Activated naive CD8-positive, alpha-beta T cell treated with anti-CD3 and anti-CD28 coated beads, Interleukin-2, amount 50 U/mL, for 24 hours (primary cell): ENCODE data around the gene GNB1L.
A peak's percentile ranks its signal among the peaks of the same experiment; 100 is the strongest.

Experiments
- ATAC-seq: fragments of 150-1000 bp; cut with Tn5 transposase; one replicate; pipeline ENCODE4 v1.10.0; 2021
- DNase-seq: peaks from one replicate; pipeline ENCODE4 v3.0.0; 2021
- H3K27ac Mint-ChIP-seq: one replicate; pipeline ENCODE4 v1.8.0; 2021; ENCODE audit warnings: mild to moderate bottlenecking, mixed read lengths
- H3K27me3 Mint-ChIP-seq: one replicate; pipeline ENCODE4 v1.8.0; 2021; ENCODE audit warnings: mixed read lengths
- H3K36me3 Mint-ChIP-seq: one replicate; pipeline ENCODE4 v1.8.0; 2021; ENCODE audit warnings: low read depth, mixed read lengths
- H3K4me1 Mint-ChIP-seq: one replicate; pipeline ENCODE4 v1.8.0; 2021; ENCODE audit warnings: mixed read lengths
- H3K4me3 Mint-ChIP-seq: one replicate; pipeline ENCODE4 v1.8.0; 2021; ENCODE audit warnings: mild to moderate bottlenecking, moderate library complexity, mixed read lengths
- H3K9me3 Mint-ChIP-seq: one replicate; pipeline ENCODE4 v1.8.0; 2021; ENCODE audit warnings: mixed read lengths

The GNB1L gene

DNA sequence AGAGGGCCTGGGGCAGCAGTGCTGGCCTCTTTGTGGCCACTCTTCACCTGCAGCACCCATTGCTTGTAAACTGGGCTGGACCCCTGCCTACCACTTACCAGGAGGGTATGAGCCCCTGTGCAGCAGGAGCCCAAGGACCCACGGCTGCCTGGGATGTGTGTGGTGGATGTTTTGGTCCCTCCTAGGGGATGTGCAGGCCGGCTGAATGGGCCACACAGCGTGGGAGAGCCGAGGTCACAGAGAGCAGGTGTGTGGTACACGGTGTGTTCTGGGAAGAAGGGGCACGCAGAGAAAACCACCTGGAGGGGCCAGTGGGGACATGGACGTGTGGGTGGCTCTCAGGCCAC is 19.3 kb upstream of the GNB1L start:
- Mint-ChIP-seq H3K9me3 (no peaks in the 10 kb centered on the region), H3K27ac (peak overlapping the region; percentile 42), H3K27me3 (no peaks in the 10 kb centered on the region), H3K4me1 (peaks cover 3% of the 10 kb centered on the region), H3K36me3 (no peaks in the 10 kb centered on the region), H3K4me3 (no peak overlapping the region)
- no peak for ATAC-seq
- DNase-seq: no peak

GRCh38 chr22:19873138-19873959 is 18.7 kb upstream of the GNB1L start:
- Mint-ChIP-seq H3K27ac (no peak overlapping the region), H3K9me3 (no peaks in the 10 kb centered on the region), H3K4me1 (peaks cover 3% of the 10 kb centered on the region), H3K27me3 (no peaks in the 10 kb centered on the region), H3K36me3 (no peaks in the 10 kb centered on the region), H3K4me3 (no peak overlapping the region)
- DNase-seq (no peak), ATAC-seq (no peak)

- H3K4me3 Mint-ChIP-seq: no peak overlapping the region
- peaks cover 3% of the 10 kb centered on the region for H3K4me1 Mint-ChIP-seq
- DNase-seq (no peak), ATAC-seq (no peak)
- H3K27me3 Mint-ChIP-seq: no peaks in the 10 kb centered on the region
- H3K36me3 Mint-ChIP-seq: no peaks in the 10 kb centered on the region
- H3K9me3 Mint-ChIP-seq: no peaks in the 10 kb centered on the region
- H3K27ac Mint-ChIP-seq: no peak overlapping the region
These were observed 18.1 kb upstream of the GNB1L start for GRCh38 chr22:19872779-19873137.

DNA sequence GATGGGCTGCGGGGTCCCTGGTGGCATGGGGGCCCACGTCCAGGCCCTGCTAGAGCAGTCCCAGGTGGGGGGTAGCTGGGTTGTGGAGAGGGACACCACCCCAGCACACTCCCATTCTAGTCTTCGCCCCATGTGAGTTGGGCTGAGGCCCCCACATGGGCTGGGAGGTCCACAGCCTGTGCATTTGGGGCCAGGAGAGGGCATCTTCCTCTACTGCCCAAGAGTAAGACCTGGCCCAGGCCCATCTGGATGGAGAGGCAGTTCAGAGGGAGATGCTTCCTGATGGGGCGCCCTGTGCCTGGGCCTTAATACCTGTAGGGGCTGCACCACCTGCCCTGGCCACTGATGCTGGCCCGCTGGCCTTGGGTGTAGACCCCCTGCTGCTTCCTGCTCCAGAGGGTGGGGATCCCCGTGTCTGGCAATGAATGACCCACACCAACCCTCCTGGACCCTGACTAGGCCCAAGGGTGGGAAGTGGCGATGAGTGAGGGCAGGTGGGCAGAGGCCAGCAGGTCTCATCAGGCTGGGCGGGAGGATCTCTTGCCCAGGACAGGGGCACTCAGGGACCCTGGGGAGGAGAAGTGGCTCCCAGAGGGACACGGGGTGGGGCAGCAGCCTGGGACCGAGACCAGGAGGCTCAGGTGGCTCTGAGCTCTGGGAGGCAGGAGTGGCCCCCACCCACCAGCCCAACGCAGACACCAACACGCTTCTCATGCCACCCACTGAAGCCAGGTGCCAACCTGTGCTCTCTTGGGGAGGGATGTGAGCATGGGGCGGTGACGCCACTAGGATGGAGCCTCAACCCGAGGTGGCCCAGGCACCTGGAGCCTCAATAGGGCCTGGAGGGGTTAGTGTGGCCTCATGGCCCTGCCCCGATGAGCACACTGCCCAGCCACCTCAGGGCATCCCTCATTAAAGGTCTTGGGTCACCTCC is 17.4 kb upstream of the GNB1L start:
- DNase-seq (no peak), ATAC-seq (no peak)
- no peak overlapping the region for H3K27ac Mint-ChIP-seq

DNA sequence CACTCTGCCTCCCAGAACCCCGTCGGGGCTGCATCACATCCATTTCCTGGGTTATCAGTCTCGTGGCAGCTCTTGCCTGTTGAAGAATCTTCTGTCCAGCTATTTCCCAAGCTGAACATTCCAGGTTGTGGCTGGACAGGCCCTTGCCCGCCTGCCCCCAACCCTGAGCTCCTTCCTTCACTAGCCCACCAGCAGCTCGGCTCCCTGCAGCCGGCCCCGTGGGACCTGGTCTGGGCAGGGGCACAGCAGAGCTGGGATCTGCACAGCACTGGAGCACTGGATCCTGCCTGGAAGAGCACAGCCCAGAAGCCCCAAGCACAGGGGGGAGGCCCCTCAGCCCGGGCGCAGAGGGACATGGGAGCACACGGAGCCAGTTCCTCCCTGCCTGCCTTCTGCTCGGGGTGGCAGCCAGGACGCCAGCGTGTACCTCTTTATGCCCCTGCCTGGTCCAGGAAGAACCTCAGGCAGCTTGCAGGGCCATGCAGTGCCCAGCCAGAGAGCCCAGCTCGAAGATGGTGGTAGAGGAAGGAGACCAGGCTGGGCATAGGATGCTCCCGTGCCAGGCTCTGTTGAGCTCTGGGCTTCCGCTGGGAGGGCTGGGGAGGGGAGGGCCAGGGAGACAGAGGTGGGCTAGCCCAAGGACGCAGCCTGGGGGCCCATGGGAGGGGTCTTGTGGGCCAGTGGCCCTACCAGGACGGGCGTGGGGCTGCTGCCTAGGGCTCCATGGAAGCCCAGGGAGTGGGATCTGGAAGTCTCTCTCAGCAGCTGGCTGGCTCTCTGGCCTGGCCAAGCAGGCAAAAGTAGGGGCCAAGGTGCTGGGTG is 16.6 kb upstream of the GNB1L start:
- DNase-seq (no peak), ATAC-seq (no peak)
- H3K4me3 Mint-ChIP-seq: no peak overlapping the region
- H3K27ac Mint-ChIP-seq: no peak overlapping the region
- H3K36me3 Mint-ChIP-seq: no peaks in the 10 kb centered on the region
- no peaks in the 10 kb centered on the region for H3K9me3 Mint-ChIP-seq
- peaks cover 3% of the 10 kb centered on the region for H3K4me1 Mint-ChIP-seq
- no peaks in the 10 kb centered on the region for H3K27me3 Mint-ChIP-seq

More for the DNA sequence above, 17.4 kb upstream of the GNB1L start:
- H3K4me1 Mint-ChIP-seq: peaks cover 3% of the 10 kb centered on the region
- H3K4me3 Mint-ChIP-seq: no peak overlapping the region
- H3K27me3 Mint-ChIP-seq: no peaks in the 10 kb centered on the region
- H3K36me3 Mint-ChIP-seq: no peaks in the 10 kb centered on the region
- H3K9me3 Mint-ChIP-seq: no peaks in the 10 kb centered on the region

GRCh38 chr22:19870153-19871022 is 15.7 kb upstream of the GNB1L start:
- no peaks in the 10 kb centered on the region for H3K27me3 Mint-ChIP-seq
- no peaks in the 10 kb centered on the region for H3K9me3 Mint-ChIP-seq
- ATAC-seq: no peak
- H3K27ac Mint-ChIP-seq: no peak overlapping the region
- DNase-seq: no peak
- no peak overlapping the region for H3K4me3 Mint-ChIP-seq
- peaks cover 3% of the 10 kb centered on the region for H3K4me1 Mint-ChIP-seq
- H3K36me3 Mint-ChIP-seq: no peaks in the 10 kb centered on the region

- no peaks in the 10 kb centered on the region for H3K9me3 Mint-ChIP-seq
- H3K36me3 Mint-ChIP-seq: no peaks in the 10 kb centered on the region
- DNase-seq: no peak
- no peak overlapping the region for H3K27ac Mint-ChIP-seq
- no peaks in the 10 kb centered on the region for H3K27me3 Mint-ChIP-seq
- H3K4me1 Mint-ChIP-seq: peaks cover 3% of the 10 kb centered on the region
- no peak for ATAC-seq
- H3K4me3 Mint-ChIP-seq: no peak overlapping the region
These were observed 15.0 kb upstream of the GNB1L start for GRCh38 chr22:19869497-19870152.

- H3K4me1 Mint-ChIP-seq: no peaks in the 10 kb centered on the region
- DNase-seq (no peak), ATAC-seq (no peak)
- no peak overlapping the region for H3K27ac Mint-ChIP-seq
- no peaks in the 10 kb centered on the region for H3K9me3 Mint-ChIP-seq
- H3K4me3 Mint-ChIP-seq: no peak overlapping the region
- no peaks in the 10 kb centered on the region for H3K27me3 Mint-ChIP-seq
- H3K36me3 Mint-ChIP-seq: no peaks in the 10 kb centered on the region
These were observed 14.2 kb upstream of the GNB1L start for GRCh38 chr22:19868773-19869471.

DNA sequence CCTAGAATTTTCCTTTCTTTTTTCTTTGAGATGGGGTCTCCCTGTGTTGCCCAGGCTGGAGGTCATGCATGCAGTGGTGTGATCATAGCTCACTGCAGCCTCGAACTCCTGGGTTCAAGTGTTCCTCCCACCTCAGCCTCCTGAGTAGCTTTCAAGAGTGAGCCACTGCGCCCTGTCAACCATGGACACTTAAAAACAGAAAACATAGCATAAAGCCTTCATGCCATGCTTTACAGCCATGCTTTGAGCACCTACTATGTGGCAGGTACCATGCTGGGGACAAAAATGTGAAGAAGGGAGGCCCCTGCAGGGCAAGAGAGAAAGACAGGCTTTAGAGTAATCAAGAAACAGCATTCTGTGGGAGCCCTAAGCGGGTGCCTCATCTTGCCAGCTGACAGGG is 13.7 kb upstream of the GNB1L start:
- DNase-seq (no peak), ATAC-seq (no peak)
- Mint-ChIP-seq H3K4me3 (no peak overlapping the region), H3K27me3 (no peaks in the 10 kb centered on the region), H3K9me3 (no peaks in the 10 kb centered on the region), H3K4me1 (no peaks in the 10 kb centered on the region), H3K36me3 (no peaks in the 10 kb centered on the region), H3K27ac (no peak overlapping the region)

- no peak overlapping the region for H3K27ac Mint-ChIP-seq
- no peaks in the 10 kb centered on the region for H3K4me1 Mint-ChIP-seq
These were observed 12.9 kb upstream of the GNB1L start for GRCh38 chr22:19867617-19868016.

DNA sequence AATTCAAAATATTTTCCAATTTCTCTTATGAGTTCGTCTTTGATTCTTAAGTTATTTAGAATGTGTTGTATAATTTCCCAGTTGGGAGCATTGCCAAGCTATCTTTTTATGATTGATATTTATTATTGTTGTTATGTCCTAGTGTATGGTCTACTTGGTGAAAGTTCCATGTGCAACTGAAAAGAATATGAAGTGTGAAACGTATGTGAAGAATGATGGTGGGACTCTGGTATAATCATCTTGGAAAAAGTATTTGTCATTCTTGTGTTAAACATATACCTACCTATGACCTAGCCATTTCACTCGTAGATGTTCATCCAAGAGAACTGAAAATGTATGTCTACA is 12.0 kb upstream of the GNB1L start:
- DNase-seq (no peak), ATAC-seq (no peak)
- no peaks in the 10 kb centered on the region for H3K27me3 Mint-ChIP-seq
- no peak overlapping the region for H3K4me3 Mint-ChIP-seq
- H3K9me3 Mint-ChIP-seq: no peaks in the 10 kb centered on the region
- H3K36me3 Mint-ChIP-seq: no peaks in the 10 kb centered on the region
- H3K27ac Mint-ChIP-seq: no peak overlapping the region
- no peaks in the 10 kb centered on the region for H3K4me1 Mint-ChIP-seq

More at GRCh38 chr22:19867617-19868016, 12.9 kb upstream of the GNB1L start:
- Mint-ChIP-seq H3K9me3 (no peaks in the 10 kb centered on the region), H3K4me3 (no peak overlapping the region), H3K36me3 (no peaks in the 10 kb centered on the region), H3K27me3 (no peaks in the 10 kb centered on the region)
- no peak for DNase-seq
- no peak for ATAC-seq

DNA sequence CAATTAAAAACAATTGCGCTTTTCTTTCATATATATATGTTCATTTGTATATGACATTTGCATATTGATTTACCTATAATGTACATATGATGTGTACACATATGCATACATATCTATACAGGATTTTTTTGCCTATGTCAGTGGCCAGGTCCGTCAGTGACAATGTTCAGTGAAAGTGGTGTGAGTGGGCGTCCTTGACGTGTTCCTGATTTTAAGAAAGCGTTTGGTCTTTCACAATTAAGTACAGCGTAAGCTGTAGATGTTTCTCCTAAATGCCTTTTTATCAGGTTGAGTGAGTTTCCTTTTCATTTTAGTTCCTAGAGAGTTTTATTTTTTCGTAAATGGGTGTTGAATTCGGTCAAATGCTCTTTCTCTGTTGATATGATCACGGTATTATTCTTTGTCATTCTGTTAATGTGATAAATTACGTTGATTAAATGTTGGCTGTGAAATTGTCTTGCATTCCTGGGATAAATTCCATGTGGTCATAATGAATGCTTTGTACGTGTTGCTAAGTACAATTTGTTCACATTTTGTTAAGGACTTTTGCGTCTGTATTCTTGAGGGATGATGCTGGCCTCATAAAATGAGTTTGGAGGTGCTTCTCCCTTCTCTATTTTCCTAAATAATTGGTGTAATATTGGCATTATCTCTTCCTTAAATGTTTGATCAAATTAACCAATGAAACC is 10.6 kb upstream of the GNB1L start:
- DNase-seq: no peak
- H3K4me1 Mint-ChIP-seq: no peaks in the 10 kb centered on the region
- no peak overlapping the region for H3K4me3 Mint-ChIP-seq
- no peaks in the 10 kb centered on the region for H3K27me3 Mint-ChIP-seq
- no peak for ATAC-seq
- no peak overlapping the region for H3K27ac Mint-ChIP-seq
- H3K36me3 Mint-ChIP-seq: no peaks in the 10 kb centered on the region
- H3K9me3 Mint-ChIP-seq: no peaks in the 10 kb centered on the region
